ENCODE measurements around the gene RFTN1. TPM values are rescaled to one million over a fixed set of nuclear protein-coding genes. Genes with fewer than 3 reads are reported as not detected.

RFTN1 gene
- total RNA-seq, 1 donor from 2014 or later = 43.2 TPM

DNA sequence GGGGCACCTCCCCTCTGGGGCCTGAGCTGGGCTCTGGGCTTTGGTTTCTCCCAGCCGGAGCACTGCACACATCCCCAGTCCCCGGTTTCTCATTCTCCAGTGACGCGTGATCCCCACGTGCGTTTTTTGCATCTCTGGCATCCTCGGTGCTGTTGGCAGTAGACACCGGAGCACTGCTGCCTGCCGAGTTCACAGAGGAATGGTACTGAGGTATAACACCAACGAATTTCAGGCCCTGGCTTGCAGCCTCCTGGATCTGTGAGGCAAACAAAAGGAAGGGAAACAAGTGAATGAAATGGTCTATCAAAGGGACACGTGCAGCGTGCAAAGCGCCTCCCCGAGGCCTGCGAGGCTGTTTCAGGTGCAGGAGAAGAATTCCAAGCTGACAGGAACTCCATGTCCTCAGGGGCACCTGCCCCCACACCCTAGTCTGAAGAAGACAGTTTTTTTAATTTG lies 135.6 kb downstream of the RFTN1 start:
- no peak for DNase-seq (ENCODE audit: low read depth)

DNA sequence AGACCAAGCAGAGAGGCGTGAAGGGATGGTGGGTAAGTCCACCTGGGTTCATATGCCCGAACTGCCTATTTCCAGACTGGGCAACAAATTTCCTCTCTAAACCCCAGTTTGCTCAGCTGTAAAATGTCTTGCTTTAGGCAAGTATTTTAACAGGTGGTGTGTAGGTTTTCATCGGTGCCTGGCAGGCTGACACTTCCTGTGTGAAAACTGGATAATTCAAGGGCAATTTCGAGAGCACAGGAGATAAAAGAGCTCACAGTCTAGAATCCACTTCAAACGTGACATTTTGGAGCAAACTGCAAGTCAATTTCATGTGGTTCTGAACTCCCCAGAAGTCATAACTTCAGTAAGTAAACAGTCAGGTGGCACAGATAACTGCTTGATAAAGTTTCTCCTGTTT lies 136.3 kb downstream of the RFTN1 start:
- DNase-seq (ENCODE audit: low read depth) = no peak

DNA sequence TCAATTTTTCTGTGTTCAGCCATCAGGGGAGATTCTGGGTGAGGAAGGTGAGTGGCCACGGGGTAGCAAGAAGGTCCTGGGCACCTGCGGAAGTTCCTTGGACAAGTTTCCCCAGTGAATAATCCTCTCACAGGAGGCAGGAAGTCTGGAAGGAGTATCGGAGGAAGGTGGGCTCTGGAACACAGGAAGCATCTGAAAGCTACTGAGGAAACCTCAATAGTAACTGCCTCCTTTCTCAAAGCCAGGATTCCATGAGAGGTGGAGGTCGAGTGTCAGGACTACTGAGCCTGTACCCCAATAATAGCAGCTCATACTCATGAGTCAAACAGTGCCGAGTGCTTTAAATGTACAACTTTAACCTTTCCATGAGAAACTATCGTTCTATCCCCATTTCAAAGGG lies 137.6 kb downstream of the RFTN1 start:
- no peak for DNase-seq (ENCODE audit: low read depth)

DNA sequence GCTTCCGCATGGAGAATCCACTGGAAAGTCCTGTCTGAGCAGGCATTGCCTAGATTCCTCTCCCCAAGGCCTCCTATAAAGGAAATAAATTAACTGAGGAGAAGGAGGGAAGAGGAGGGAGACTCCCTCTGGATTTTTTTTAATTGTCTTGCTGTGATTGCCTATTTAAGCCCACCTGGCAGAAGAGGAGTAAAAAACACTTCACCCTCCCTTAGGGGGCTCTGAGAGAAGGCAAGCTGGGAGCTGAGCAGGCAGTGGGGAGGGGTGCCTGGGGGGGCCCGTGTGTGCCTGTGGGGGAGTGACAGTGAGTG lies 138.6 kb downstream of the RFTN1 start:
- no peak for DNase-seq (ENCODE audit: low read depth)

DNA sequence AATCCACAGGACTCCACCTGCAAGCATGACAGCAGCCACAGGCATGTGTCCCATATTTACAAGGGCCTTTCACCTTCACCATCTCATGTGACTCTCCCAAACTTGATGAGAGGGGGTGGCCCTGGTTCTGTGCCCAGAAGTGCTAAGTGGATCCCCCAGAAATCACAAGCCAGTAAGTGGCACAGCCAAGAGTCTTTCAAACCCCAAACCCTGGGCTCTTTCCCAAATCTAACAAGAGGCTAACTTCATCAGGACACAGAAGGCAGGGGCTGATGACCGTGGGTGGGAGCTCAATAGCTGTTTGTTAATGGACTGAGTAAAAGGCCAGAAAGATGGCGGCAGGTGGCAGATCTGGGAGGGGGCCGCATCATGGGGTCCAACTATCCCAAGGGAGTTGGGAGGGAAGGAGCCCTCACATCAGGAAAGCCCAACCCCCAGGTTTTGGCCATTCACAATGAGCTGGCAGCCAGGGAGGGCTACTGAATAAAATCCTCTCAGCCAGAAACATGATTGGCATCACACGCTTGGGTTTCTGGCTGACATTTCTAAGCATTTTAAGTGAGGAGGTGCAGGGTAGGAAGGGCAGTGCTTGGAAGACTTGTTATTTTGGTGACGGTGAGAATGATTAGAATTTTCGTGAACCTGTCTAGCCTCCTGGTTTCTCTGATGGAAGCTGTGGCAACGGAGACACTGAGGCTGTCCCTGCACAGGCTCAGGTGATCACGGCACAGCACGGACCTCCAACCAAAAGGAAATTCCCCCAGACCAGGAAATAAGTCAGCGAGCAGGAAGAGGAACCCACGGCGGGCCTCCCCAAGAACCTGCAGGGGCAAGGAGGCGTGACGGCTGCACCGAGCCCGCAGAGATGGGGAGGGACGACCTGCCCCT lies 139.2 kb downstream of the RFTN1 start:
- DNase-seq (ENCODE audit: low read depth) = peak; percentile 17

DNA sequence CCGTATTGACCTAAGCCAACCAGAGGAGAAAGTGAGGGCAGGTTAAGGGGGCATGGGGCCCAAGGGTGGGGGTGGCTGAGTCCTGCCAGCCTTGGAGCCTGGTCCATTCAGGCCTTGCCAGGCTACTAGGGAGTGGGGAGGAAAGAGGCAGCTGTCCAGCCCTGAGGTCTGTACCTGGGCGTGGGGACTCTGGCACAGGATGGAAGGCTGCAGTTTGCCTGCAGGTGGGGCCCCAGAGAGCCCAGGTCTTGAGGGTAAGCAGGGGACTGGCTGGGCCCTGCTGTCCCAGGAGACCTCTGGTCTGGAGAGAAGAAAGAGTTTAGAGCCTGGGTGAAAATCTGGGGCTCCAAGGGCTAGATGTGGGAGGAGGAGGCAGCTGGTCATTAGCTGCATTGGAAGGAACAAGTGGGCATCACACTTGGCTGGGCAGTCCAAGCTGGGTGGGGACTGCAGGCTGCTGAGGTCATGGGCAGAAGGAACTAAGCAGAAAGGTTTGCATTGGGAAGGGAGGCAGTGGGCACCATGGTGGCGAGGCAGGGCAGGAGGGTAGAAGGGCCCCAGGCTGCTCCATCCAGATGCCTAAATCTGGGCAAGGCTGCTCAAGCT lies 140.1 kb downstream of the RFTN1 start:
- DNase-seq (ENCODE audit: low read depth) = no peak

DNA sequence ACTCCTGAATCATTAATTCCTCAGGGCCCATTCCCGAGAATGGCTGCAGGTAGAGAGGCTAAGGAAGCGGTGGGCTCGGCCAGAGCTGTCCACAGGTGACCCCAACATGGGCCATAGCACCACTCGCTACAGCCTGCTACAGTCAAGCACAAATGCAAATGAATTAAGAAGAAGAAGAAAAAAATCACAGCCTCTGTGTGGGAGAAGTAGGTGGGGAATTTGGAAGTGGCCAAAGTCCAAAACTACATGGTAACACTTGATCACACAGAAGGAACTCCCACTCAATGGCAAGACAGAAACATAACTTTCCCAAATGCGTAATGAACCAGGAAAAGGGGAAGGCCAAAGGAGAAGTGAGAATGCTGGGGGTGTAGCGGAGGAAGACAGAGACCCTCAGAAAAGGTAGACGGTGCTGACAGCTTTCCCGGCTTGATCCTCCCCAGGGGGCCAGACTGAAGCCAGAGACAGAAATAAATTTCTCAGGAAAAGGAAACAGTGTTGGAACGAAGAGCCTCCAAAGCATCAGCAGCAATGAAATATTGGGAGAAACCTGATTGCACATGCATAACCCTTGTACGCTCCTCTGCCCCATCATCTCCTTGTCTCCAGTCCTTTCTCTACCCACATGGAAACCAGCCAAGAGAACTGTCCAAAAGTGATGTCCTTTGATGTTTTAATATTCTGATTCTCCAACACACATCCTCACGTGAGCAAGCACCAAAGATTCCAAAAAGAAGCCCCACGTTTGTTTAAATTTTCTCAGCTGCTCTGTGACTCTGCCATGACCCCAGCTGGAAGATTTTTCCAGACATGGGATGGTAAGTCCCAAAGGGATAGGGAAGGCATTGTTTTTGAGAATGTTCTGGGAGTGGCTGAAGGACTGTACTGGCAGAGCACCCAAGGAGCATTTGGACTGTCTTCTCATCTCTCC lies 140.9 kb downstream of the RFTN1 start:
- peak; percentile 33 for DNase-seq (ENCODE audit: low read depth)

DNA sequence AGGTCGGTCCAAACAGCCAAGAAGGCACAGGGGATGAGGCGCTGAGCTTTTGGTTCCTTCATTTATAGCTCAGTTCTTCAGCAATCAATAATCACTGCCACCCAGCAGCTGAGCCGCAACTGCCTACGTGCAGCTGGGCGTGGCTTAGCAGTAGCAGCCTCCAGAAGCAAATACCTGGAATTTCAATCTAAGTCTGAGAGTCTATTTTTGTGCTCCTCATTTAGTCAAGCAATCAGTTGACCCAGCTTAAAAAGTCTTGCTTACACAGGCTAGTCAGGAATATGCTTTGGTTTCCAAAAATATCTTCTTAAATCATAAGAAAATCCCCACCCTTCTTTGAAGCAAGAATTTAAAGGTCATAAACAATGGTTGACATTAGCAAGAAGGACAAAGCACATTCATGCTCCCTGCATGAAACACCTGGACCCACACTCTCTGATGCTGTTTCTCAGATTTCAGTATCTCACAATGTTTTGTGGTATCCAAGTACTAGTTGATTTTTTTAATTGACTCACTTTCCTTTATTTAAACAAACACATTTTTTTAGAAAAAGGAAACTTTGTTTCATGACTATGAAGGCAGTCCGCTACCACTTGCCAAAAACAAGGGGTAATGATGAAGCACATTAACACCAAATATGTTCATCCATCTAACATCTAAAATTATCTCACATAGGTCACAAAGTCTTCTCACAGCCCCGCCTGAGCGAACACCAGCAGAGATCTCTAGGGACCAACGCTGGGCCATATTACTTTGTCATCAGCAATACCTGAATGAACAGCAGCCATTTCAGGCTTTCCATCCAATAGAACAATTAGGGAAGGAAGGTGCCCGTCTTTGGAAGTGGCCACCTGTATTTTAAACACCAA lies 142.4 kb downstream of the RFTN1 start:
- DNase-seq (ENCODE audit: low read depth) = peak; percentile 17

DNA sequence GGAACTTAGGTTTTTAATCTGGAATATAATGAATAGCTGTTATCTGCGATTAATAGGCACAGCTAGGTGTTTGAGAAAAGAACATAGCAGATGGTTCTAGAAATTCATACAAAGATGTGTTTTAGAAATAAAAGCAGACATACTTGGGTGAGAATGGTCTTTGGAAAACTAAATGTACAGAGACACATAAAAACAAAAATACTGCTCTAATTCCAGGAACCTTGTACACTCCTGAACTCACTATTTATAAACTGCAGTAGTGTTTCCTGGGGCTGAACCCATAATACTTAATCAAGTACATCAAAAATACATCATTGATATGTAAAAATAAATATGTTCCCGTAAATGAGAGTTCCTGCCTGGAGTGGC lies 143.0 kb downstream of the RFTN1 start:
- no peak for DNase-seq (ENCODE audit: low read depth)

DNA sequence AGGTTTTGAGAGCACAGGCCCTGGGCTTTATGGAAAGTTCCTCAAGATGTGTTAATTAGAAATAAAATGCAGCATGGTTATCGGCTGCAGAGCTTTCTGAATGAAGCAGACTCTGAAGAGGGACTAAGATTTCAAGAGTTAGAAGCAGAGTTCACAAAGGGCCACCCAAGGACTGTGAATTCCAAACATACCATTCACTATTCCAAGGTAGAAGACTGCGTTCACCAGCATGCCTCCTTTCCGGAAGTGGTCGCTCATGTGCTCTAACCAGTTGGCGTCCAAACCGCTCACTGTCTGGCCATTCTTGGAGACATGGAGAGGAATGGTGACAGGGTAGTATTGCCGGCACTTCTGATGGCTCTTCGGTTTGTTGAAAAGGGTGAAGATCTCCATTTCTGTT lies 143.6 kb downstream of the RFTN1 start:
- DNase-seq (ENCODE audit: low read depth) = peak; percentile 52

DNA sequence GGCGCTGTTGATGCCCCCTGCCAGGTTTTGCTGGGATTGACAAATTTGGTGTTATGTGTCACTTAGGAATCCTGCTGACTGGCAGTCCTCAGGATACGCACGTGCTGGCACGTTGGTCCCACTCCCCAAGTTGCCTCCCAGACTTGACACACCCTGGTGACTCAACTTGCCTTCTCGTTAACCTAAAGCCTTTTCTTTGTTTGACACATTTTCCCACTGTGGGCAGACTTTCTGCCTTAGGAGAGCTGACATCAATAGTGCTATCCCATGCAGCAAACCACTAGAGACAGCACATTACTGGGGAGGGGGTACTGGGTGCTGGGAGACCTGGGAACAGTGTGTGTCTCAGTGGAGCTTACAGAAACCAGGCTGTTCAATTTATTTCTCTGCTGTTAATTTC lies 144.2 kb downstream of the RFTN1 start:
- peak; percentile 52 for DNase-seq (ENCODE audit: low read depth)

DNA sequence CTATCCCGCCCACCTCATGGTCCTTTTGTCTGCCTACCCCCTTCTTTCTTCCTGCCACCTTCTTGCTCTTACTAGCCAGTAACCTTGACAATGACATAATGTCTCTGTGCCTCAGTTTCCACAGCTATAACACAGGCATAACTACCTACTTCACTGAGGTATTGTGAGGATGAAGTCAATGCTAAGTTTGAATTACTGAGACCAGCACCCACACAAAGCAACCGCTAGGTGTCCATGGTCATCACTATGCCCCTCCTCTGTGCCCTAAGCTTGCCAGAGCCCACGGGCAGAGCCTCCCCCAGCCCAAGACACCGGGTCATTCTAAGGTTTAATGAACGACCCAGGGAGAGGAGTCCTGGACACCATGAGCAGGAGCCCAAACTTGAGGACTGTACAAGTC lies 146.9 kb downstream of the RFTN1 start:
- no peak for DNase-seq (ENCODE audit: low read depth)

DNA sequence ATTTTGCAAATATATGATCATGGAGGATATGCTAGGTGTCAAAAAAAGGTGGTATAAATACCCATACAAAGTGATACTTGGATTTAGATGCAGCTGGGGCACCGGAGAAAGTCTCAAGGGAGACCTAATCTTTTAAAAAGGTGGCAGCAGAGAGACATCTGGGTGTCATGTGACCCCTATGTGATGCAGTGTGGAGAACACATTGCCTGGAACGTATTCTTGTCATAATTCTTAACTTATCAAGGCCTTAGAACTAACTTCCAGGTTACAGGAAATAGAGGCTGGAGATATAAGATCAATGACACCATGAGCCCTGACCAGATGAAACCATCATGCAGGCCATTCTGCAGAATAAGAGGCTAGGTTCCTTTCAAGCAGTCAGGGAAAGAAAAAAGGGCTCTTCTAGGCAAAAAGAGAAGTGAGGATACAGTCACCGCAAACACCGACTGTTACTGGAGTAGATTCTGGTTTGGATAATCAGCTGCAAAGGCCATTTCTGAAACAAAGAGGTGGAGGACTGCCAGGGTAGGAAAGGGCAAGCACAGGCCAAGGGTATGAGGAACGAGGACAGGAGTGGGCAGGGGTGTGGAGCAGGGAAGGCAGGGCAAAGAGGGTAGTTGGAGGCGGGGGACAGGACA lies 147.9 kb downstream of the RFTN1 start:
- no peak for DNase-seq (ENCODE audit: low read depth)

DNA sequence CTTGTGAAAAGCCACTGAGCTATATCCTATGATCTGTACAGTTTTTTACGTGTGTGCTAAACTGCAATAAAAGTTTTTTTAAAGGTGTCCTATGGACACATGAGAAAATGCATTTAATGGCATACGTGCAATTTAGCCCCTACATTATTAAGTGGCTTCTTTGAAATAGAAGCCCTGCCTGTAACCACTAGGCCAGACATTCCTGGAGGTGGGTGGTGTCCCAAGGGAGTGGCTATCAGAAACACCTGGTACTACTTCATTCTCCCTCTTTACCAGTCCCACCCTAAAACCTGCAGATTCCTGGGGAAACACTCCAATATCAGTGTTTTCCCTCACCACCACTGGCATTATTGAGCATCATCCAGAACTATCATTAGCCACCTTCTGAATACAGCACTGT lies 148.5 kb downstream of the RFTN1 start:
- no peak for DNase-seq (ENCODE audit: low read depth)

DNA sequence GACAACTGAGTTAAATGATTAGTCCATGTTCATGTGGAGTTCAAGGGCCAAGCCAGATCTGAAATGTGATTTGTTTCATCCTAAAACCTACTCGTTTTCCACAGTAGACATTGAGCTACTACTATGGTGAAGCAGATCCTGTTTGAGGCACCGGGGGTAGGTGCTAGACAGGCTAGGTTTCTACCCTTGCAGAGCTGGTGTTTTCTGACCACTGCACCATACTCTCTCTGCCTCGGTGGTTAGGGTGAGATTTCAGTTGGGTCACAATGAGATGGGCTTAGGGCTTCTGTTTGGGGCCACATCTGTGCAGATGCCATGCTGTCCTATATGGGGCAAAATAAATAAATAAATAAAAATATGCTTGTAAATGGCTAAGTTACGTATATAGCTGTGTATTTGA lies 149.2 kb downstream of the RFTN1 start:
- DNase-seq (ENCODE audit: low read depth) = no peak

DNA sequence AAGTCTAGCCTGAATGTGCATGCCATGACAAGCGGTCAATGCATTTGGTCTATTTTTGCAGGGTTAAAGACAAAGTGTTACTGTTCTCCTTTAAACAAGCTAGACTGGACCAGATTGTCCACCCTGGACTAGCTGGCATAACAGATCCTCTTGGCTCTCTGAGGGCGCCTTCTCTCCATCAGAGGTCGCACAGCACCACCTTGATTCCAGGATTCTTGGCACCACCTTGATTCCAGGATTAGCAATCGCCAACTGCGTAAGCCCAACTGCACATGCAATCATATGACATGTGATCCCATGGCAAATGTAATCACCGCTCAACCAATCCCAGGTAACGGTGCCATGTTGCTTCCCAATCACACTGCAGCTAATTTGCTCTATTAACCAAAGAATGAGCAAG lies 149.9 kb downstream of the RFTN1 start:
- DNase-seq (ENCODE audit: low read depth) = no peak

DNA sequence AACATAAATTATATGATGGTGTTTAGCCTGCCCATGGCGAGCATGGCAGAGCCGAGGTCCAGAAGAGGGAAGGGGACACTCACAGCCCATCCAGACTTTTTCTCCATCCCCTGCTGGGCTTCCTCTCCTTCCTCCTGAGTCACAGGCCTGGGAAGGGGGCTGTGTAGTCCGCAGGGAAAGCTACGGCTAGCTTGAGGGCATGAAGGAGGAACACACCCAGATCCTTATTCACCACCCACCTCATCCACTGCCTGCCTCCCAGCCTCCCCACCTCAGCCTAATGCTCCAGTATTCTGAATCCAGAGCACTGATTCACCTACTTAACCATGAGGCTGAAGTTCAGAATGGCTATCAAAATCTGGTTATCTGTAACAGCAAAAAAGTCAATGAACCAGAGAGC lies 150.7 kb downstream of the RFTN1 start:
- no peak for DNase-seq (ENCODE audit: low read depth)

DNA sequence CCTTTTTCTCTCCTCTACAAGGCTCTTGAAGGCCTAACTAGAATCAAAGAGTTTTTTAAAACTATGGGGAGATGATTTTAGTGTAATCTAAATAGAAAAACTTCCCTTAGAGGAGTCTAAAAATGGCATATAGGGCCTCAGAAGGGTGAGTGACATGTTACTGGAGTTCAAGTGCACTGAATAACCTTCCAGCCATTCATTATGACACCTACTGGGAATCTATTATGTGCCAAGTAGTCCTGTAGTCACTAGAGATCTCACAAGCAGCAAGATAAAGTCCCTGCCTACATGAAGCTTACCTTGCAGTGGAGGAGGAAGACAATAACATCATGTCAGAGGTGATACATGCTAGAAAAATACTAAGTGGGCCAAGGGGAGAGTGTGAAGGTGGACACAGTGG lies 152.4 kb downstream of the RFTN1 start:
- DNase-seq (ENCODE audit: low read depth) = no peak

DNA sequence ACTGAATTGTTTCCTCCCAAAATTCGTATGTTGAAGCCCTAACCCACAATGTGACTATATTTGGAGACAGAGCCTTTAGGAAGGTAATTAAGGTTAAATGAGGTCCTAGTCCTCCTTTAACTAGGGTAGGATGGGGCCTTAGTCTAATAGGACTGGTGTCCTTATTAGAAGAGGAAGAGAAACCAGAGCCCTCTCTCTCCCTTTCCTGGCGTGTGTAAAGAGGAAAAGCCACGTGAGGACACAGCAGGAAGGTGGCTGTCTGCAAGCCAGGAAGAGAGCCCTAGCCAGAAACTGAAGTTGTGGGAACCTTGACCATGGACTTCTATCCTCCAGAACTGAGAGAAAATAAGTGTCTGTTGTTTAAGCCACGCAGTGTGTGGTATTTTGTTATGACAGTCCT lies 154.2 kb downstream of the RFTN1 start:
- no peak for DNase-seq (ENCODE audit: low read depth)

DNA sequence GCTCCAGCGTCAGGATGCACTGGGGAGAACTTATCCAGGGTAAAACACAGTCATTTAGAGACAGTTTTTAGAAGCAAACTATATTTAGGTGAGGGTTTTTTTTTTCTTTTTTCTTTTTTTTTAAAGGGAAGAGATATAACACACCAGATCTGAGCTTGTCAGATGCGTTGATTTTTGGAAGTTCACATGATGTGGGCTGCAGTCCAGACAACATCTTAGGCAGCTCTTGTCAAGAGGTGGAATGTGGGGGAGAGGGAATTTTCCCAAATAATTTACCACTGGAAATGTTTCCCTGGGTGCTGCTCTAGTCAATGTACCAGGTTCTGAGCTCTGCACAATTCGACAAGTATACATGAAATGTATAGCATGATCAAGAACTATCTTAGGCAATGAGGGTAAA lies 155.2 kb downstream of the RFTN1 start:
- no peak for DNase-seq (ENCODE audit: low read depth)

Data from renal cortical epithelial cell (primary cell).